HEK293T (cell line): ENCODE measurements around the gene KLK8.

ENCODE experiments used
- ARNT ChIP-seq: fragments of 450-650 bp; IDR thresholded peaks from 2 replicates; pipeline ENCODE4 v1.6.1; 2017; ENCODE audit warnings: mild to moderate bottlenecking
- BHLHE40 ChIP-seq: fragments of 450-650 bp; IDR thresholded peaks from 2 replicates; pipeline ENCODE4 v1.6.1; 2016; ENCODE audit warnings: mild to moderate bottlenecking, moderate library complexity, borderline replicate concordance
- FOXA1 ChIP-seq: fragments of 450-650 bp; IDR thresholded peaks from 2 replicates; pipeline ENCODE4 v1.6.1; 2016; ENCODE audit warnings: mild to moderate bottlenecking
- NFRKB ChIP-seq: fragments of 450-650 bp; IDR thresholded peaks from 2 replicates; pipeline ENCODE4 v1.6.1; 2016; ENCODE audit warnings: mild to moderate bottlenecking, moderate library complexity
- ZNF384 ChIP-seq: fragments of 450-650 bp; IDR thresholded peaks from 2 replicates; pipeline ENCODE4 v1.6.1; 2016

GRCh38 chr19:51001515-51001914, at the start of gene KLK8:
- TF ChIP-seq BHLHE40 = no peak
- no peak for TF ChIP-seq FOXA1
- no peak for TF ChIP-seq ARNT
- no peak for TF ChIP-seq NFRKB
- no peak for TF ChIP-seq ZNF384
